Smooth muscle cell (in vitro differentiated cells): Measurements from ENCODE around the gene MAN2B1. TPM values are rescaled to one million over a fixed set of nuclear protein-coding genes. Genes with fewer than 3 reads are reported as not detected.
"Not testable (repeated sequence)": the region's sequence is repeated elsewhere in the genome, so short reads cannot be mapped to it uniquely, and the experiment has no call there.

ENCODE experiments used
- DNase-seq: peaks from one replicate; lab custom pipeline; 2025; ENCODE audit not compliant: unreplicated experiment; lab: John Stamatoyannopoulos, UW
- H2AFZ ChIP-seq: fragments of 200-600 bp; sonication (generic); 2 replicates; pipeline ENCODE4 v1.6.0; 2016; ENCODE audit warnings: antibody characterized with exemption, low read depth, mild to moderate bottlenecking
- H3F3A ChIP-seq: fragments of 200-600 bp; sonication (generic); 2 replicates; pipeline ENCODE4 v1.6.0; 2017; ENCODE audit warnings: antibody characterized with exemption, low read depth
- H3K27ac ChIP-seq: fragments of 200-600 bp; sonication (generic); 2 replicates; pipeline ENCODE4 v1.5.1; 2016; ENCODE audit warnings: low read depth, mild to moderate bottlenecking
- H3K27me3 ChIP-seq: fragments of 200-600 bp; sonication (generic); 2 replicates; pipeline ENCODE4 v1.6.1; 2016; ENCODE audit warnings: low read depth, mild to moderate bottlenecking
- H3K36me3 ChIP-seq: fragments of 200-600 bp; sonication (generic); 2 replicates; pipeline ENCODE4 v1.5.1; 2016; ENCODE audit warnings: low read depth
- H3K4me1 ChIP-seq: fragments of 200-600 bp; sonication (generic); 2 replicates; pipeline ENCODE4 v1.5.1; 2016; ENCODE audit warnings: low read depth
- H3K4me2 ChIP-seq: fragments of 200-600 bp; sonication (generic); 2 replicates; pipeline ENCODE4 v1.6.0; 2016; ENCODE audit warnings: mild to moderate bottlenecking
- H3K4me3 ChIP-seq: fragments of 200-600 bp; sonication (generic); 2 replicates; pipeline ENCODE4 v1.5.1; 2016; ENCODE audit warnings: mild to moderate bottlenecking
- H3K79me2 ChIP-seq: fragments of 200-600 bp; sonication (generic); 2 replicates; pipeline ENCODE4 v1.6.0; 2016; ENCODE audit warnings: low read depth, mild to moderate bottlenecking
- H3K9ac ChIP-seq: fragments of 200-600 bp; sonication (generic); 2 replicates; pipeline ENCODE4 v1.6.0; 2016; ENCODE audit warnings: low read depth
- H3K9me3 ChIP-seq: fragments of 200-600 bp; sonication (generic); replicated peaks from 2 replicates; pipeline ENCODE4 v1.5.1; 2016; ENCODE audit warnings: low read depth
- H4K20me1 ChIP-seq: fragments of 200-600 bp; sonication (generic); 2 replicates; pipeline ENCODE4 v1.6.0; 2016; ENCODE audit warnings: low read depth
- CTCF ChIP-seq: fragments of 200-600 bp; sonication (generic); IDR thresholded peaks from 2 replicates; pipeline ENCODE4 v1.5.1; 2017; ENCODE audit warnings: borderline replicate concordance, mild to moderate bottlenecking, antibody characterized with exemption; ENCODE audit not compliant: insufficient read depth, poor library complexity, severe bottlenecking
- WGBS: methylation state at CpG from one replicate; pipeline ENCODE4 v1.1.7; 2016; ENCODE audit warnings: low lambda C conversion rate; 5-methylcytosine and 5-hydroxymethylcytosine counted together
- polyA plus RNA-seq: library from polyadenylated mRNA; unstranded; fragments of >200 nt; fragmentation: Nextera tagmentation; extraction: Ambion mirVana; gene quantifications from 2 replicates; pipeline ENCODE4 v1.2.1, GENCODE V29; 2016
- total RNA-seq: library from RNA; depleted of rRNA; stranded (reverse); fragments of >200 nt; gene quantifications from 2 replicates; pipeline ENCODE4 v1.2.3, GENCODE V29; 2014

MAN2B1 gene
- total and polyA plus RNA-seq, 2 experiments from 2014 or later, result 51.0 to 69.2 TPM

GRCh38 chr19:12712077-12712476 lies 45.5 kb upstream of the MAN2B1 start:
- peak; percentile 28 for TF ChIP-seq CTCF
- H3K4me1 ChIP-seq, H3K4me2 ChIP-seq, H3K36me3 ChIP-seq, H3F3A ChIP-seq, H3K27me3 ChIP-seq, H3K9me3 ChIP-seq, H3K27ac ChIP-seq, DNase-seq, H3K9ac ChIP-seq, H3K4me3 ChIP-seq, H2AFZ ChIP-seq: not testable (repeated sequence)
- Histone ChIP-seq H4K20me1 (peaks cover 22% of the 10 kb centered on the region), H3K79me2 (peaks cover 11% of the 10 kb centered on the region)
- WGBS, result 54% methylated on average over 13 of the region's 14 CpGs

- Histone ChIP-seq H3K4me2 (no peak overlapping the region), H4K20me1 (peaks cover 15% of the 10 kb centered on the region), H3K9ac (no peak overlapping the region), H3F3A (no peaks in the 10 kb centered on the region), H3K9me3 (no peaks in the 10 kb centered on the region), H3K4me1 (no peaks in the 10 kb centered on the region), H3K27me3 (no peaks in the 10 kb centered on the region), H3K4me3 (no peak overlapping the region), H3K36me3 (peaks cover 9% of the 10 kb centered on the region), H3K79me2 (peaks cover 3% of the 10 kb centered on the region), H3K27ac (no peak overlapping the region), H2AFZ (no peak overlapping the region)
- WGBS, result over 99% methylated on average over 14 of the region's 17 CpGs
- no peak for TF ChIP-seq CTCF
- no peak for DNase-seq
Observed at GRCh38 chr19:12711187-12711586, 44.6 kb upstream of the MAN2B1 start.

GRCh38 chr19:12708641-12709040 lies 42.1 kb upstream of the MAN2B1 start:
- TF ChIP-seq CTCF, result no peak
- Histone ChIP-seq H3K9ac (no peak overlapping the region), H3K4me2 (no peak overlapping the region), H3K36me3 (peaks cover 6% of the 10 kb centered on the region), H3K27me3 (no peaks in the 10 kb centered on the region), H4K20me1 (peaks cover 9% of the 10 kb centered on the region), H3K4me1 (no peaks in the 10 kb centered on the region), H3K9me3 (no peaks in the 10 kb centered on the region), H2AFZ (no peak overlapping the region), H3K4me3 (no peak overlapping the region), H3F3A (no peaks in the 10 kb centered on the region), H3K27ac (no peak overlapping the region), H3K79me2 (no peaks in the 10 kb centered on the region)
- DNase-seq, result no peak
- whole genome bisulfite sequencing, result 97% methylated on average over 8 of the region's 8 CpGs

GRCh38 chr19:12706332-12706718 lies 39.8 kb upstream of the MAN2B1 start:
- Histone ChIP-seq H3K4me2 (no peak overlapping the region), H4K20me1 (peaks cover under 1% of the 10 kb centered on the region), H2AFZ (no peak overlapping the region), H3K4me1 (no peaks in the 10 kb centered on the region), H3K27me3 (no peaks in the 10 kb centered on the region), H3K9ac (no peak overlapping the region), H3K79me2 (no peaks in the 10 kb centered on the region), H3F3A (no peaks in the 10 kb centered on the region), H3K4me3 (no peak overlapping the region), H3K36me3 (peaks cover 6% of the 10 kb centered on the region), H3K9me3 (no peaks in the 10 kb centered on the region), H3K27ac (no peak overlapping the region)
- no peak for DNase-seq
- 97% methylated on average over 11 of the region's 13 CpGs for WGBS
- TF ChIP-seq CTCF, result no peak
